HG03457 (cell line): ENCODE measurements around the gene LMNTD2.

Experiments used
- ATAC-seq: cut with Tn5 transposase; IDR thresholded peaks from one replicate; pipeline ENCODE4 v1.9.1; 2021; ENCODE audit warnings: moderate number of reproducible peaks; ENCODE audit not compliant: unreplicated experiment

The LMNTD2 gene

DNA sequence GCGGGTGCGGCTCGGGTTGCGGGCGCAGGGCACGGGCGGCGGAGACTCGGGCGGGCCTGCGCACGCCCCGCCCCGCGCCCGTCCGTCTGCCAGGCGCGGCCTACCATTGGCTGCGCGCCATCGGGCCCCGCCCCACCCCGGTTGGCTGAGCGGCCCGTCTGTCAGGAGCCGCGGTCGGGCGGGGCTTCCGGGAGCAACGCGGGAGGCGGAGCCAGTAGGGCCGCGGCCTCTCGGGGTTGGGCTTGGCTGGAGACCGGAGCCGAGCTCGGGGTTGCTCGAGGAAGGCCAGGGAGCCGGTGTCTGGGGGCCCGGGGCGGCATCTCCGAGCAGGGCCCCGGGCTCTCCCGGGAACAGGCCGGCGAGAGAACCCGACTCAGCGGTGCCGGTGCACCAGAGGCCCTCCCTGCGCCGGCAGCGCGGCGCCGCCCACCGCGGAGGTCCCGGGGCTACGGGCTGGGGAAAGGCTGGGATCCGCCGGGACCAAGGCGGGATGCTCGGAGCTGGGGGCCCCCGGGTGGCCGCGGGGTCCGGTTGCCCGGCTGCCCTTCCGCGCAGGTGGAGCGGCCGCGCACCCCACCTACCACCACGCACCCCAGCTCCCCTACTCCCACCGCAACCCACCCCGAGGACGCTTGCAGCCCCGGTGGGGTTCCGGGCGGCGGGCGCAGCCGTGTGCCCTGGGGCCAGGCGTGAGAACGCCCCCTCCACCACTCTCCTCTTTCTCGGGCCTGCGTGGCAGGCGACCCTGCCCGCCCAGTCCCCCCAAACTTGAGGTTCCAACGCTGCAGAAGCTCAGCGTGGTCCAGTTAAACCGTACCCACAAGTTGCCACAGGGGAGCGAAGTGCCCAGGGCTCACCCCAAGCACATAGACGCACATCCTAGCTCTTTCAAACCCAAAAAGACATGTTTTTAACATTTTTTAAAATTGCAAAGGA, 24.8 kb downstream of the LMNTD2 start, which contains the start of gene HRAS:
HRAS (minus strand) TSS at position 58 of the 936 bp plus-strand sequence.
- ATAC-seq, result peak; percentile 56

GRCh38 chr11:535210-535518, 25.4 kb downstream of the LMNTD2 start:
- peak; percentile 4 for ATAC-seq

DNA sequence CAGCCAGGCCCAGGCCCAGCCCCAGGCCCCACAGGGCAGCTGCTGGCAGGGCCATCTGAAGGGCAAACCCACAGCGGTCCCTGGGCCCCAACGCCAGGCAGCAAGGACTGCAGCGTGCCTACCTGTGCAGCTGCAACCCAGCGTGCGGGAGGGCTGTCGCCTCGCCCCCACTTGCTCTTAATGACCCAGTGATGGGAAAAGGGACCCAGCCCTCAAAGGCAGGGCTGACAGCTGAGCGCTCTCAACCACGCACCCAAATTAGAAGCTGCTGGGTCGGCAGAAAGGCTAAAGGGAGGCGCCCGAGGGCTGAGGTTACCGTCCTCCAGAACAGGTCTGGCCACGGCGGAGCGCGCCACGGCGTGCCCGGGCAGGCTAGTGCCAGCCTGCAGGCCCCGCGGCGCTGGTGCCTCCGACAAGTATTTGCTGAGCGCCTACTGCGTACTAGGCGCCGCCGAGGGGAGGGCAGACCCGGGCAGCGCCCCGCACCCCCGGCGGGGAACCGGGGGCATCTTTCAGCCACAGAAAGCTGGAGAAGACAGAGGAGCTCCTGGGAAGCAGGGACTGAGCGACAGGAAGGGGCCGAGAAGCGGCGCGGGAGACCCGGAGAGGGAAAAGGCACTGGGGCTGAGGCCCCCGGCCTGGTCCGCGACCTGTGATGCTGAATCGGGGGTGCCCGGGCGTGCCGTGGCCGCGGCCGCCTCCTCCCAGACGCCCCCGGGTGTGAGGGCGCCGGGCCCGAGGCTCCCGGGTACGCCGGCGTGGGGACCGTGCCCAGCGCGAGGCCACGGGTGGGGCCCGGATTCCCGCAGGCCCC, 25.9 kb downstream of the LMNTD2 start:
- no peak for ATAC-seq

DNA sequence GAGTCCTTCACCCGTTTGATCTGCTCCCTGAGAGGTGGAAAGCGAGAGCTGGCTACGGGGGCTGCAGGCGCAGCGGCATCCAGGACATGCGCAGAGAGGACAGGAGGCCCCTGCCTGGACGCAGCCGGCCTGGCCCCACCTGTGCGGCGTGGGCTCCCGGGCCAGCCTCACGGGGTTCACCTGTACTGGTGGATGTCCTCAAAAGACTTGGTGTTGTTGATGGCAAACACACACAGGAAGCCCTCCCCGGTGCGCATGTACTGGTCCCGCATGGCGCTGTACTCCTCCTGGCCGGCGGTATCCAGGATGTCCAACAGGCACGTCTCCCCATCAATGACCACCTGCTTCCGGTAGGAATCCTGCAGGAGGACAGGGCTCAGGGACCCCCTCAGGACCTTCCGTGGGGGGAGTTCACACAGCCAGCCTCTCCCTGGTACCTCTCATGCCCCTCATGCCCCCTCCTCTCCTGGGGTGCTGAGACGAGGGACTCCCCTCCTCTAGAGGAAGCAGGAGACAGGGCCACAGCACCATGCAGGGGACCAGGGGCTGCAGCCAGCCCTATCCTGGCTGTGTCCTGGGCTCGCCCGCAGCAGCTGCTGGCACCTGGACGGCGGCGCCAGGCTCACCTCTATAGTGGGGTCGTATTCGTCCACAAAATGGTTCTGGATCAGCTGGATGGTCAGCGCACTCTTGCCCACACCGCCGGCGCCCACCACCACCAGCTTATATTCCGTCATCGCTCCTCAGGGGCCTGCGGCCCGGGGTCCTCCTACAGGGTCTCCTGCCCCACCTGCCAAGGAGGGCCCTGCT, 26.7 kb downstream of the LMNTD2 start:
- ATAC-seq, result no peak

DNA sequence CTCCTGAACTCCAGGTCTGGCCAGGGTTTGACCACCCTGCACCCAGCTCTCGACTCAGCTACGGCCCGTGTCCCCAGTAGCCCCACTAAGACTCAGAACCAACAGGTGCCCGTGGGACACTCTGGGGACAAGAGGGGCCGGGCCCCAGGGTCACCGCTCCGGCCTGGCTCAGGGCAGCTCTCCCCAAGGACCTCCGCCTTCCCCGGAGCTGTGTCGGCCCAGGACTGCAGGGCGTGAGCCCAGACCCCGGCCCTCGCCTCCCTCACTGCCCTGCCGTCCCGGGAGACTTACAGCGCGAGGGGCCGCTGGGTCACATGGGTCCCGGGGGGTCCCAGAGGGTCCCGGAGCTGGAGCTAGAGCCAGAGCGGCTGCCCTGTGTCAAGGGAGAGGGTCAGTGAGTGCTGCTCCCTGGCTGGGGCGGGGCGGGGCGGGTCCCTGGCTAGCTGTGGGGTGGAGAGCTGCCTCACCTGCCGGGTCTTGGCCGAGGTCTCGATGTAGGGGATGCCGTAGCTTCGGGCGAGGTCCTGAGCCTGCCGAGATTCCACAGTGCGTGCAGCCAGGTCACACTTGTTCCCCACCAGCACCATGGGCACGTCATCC, 27.5 kb downstream of the LMNTD2 start:
- ATAC-seq, result no peak

DNA sequence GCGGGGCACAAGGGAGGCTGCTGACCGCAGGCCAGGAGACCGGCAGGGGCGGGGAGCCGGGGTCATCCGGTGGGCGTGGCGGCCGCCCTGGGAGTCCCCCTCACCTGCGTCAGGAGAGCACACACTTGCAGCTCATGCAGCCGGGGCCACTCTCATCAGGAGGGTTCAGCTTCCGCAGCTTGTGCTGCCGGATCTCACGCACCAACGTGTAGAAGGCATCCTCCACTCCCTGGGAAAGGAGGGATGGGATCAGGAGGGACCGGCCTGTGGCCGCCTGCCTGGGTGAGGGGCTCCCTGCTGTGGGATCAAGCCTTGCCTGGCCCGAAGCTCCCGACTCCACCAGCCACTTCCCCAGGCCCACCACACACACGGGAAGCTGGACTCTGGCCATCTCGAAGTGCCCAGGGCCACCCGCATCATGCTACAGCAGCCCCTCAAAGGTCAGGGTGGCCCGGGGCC, 28.0 kb downstream of the LMNTD2 start:
- ATAC-seq, result no peak

GRCh38 chr11:531919-532526, 28.5 kb downstream of the LMNTD2 start:
- no peak for ATAC-seq

DNA sequence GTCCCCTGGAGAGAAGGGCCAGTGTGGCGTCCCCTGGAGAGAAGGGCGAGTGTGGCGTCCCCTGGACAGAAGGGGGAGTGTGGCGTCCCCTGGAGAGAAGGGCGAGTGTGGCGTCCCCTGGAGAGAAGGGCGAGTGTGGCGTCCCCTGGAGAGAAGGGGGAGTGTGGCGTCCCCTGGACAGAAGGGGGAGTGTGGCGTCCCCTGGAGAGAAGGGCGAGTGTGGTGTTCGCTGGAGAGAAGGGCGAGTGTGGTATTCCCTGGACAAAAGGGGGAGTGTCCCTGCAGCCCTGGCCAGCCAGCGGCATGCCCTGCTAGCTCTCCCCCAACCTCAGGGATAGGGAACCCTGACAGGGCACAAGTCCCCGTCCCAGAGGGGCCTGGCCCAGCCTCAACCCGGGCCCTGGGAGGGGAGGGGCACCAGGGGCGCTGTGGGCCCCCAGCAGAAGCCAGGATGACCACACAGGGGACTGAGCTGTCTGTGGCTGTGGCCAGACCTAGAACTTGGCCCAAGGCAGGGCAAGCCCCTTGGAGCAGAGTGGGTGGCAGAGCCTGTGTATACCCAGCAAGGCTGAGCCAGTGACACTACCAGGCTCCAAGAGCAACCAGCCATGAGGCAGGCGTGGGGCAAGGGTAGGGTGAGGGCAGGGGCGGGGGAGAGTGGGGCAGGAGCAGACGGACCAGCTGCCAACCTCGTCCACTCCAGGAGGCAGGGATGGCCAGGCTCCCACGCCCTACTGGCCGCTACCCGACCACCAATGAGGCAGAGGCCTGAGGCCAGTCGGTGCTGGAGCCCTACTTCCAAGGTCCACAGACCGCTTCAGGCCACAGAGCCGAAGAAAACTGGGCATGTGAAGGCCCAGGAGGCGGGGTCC, 29.3 kb downstream of the LMNTD2 start:
- ATAC-seq, result no peak

GRCh38 chr11:529728-530411, 30.7 kb downstream of the LMNTD2 start:
- ATAC-seq, result no peak

- ATAC-seq, result no peak
Observed at GRCh38 chr11:528815-529727, 31.5 kb downstream of the LMNTD2 start.

GRCh38 chr11:528166-528814, 32.2 kb downstream of the LMNTD2 start:
- no peak for ATAC-seq

DNA sequence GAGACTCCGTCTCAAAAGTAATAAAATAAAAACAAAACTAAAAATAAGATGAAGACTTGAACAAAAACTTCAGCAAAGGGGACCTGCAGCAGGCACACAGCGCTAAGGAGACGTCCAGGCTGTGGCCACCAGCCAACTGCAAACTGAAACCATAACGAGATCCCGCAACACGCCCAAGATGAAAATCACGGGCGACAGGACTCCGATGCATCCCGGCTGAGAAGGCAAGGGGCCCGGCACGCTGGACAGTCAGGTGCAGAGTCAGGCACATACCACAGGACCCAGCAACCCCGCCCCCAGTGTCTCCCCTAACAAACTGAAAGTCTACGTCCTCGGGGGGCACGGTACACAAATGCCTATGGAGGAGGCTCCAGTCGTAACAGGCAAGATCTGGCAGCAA, 34.3 kb downstream of the LMNTD2 start:
- ATAC-seq, result no peak

DNA sequence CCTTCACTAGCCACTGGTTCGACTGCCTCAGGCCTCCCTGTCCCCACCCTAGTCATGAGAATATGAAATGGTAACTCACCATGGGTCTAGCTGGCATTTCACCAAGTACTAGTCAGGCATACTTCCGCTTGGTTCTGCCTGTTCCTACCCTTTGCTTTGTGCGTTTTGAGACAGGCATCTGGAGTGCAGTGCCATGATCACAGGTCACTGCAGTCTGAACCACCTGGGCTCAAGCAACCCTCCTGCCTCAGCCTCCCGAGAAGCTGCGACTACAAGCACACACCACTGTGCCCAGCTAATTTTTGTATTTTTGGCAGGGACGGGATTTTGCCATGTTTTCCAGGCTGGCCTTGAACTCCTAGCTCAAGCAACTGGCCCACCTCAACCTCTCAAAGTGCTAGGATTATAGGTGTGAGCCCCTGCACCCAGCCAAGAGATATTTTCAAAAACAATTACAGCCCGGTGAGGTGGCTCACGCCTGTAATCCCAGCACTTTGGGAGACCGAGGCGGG, 39.3 kb downstream of the LMNTD2 start:
- no peak for ATAC-seq

- no peak for ATAC-seq
Observed at GRCh38 chr11:520428-521176, 39.9 kb downstream of the LMNTD2 start.

- ATAC-seq, result peak; percentile 60
Observed at GRCh38 chr11:518463-519202, 41.9 kb downstream of the LMNTD2 start.
